GM19351 (cell line): ENCODE data around the gene GDF3.
"Not testable (repeated sequence)": the region's sequence is repeated elsewhere in the genome, so short reads cannot be mapped to it uniquely, and the experiment has no call there.

Source experiments
- ATAC-seq: cut with Tn5 transposase; IDR thresholded peaks from one replicate; pipeline ENCODE4 v1.9.1; 2021; ENCODE audit warnings: mild to moderate bottlenecking, moderate library complexity; ENCODE audit not compliant: unreplicated experiment

GDF3 gene

DNA sequence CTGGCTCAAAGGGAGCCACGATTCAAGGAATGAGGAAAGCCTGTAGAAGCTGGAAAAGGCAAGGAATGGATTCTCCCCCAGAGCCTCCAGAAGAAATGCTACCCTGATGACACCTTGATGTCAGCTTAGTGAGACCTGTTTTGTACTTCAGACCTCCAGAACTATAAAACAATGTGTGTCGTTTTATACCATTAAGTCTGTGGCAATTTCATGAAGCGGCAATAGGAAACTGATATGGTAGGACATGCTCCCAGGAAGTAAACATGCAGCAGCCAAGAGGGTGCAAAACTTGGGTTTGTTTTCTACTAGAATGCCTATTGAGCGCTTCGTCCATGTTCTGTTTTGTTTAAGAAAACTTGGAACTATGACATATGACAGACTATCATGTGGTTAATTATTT is 27.4 kb downstream of the GDF3 start:
- ATAC-seq = no peak

DNA sequence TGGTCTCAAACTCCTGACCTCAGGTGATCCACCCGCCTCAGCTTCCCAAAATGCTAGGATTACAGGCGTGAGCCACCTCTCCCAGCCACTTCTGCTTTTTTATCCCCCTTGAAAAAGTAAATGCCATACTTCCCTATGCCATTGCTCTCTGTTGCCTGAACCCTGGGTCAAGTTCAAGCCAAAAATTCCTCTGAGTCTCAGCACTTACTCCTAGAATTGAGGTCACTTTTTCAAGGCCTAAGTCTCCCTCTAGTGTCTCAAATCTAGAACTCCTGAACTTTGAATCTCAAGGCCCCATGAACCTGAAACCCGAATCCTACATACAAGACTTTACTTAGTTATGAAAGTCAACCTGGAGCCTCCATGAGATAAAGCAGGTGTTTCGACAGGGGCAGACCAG is 28.4 kb downstream of the GDF3 start:
- no peak for ATAC-seq

DNA sequence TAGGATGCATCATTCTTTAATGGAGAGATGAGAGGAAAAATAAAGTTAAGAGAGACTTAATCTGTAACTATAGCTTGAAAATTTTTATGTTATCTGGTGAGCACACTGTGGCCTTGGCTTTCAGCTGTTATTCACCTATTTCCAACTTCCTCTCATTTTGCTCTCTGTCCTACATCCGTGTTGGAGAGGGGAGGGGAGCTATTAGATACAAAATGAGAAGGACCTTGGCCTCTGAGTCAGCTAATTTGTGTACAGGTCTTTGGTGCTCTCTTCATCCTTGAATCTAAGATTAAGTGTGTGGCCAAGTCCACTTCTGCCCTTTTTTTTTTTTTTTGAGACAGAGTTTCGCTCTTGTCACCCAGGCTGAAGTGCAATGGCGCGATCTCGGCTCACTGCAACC is 29.0 kb downstream of the GDF3 start:
- no peak for ATAC-seq

DNA sequence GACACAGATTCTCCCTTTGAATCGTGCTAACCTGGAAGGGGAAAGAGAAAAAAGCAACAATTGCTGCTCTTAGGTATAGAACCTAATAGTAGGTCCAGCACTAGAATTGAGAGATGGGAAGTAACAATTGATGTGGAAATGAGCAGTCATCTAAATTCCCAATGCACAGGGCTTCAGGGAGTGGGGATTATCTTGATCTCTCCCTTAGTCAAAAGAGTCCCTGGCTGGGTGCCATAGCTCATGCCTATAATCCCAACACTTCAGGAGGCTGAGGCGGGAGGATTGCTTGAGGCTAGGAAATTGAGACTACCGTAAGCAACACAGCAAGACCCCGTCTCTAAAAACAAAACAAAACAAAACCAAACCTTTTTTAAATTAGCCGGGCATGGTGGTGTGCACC is 33.8 kb downstream of the GDF3 start:
- no peak for ATAC-seq

DNA sequence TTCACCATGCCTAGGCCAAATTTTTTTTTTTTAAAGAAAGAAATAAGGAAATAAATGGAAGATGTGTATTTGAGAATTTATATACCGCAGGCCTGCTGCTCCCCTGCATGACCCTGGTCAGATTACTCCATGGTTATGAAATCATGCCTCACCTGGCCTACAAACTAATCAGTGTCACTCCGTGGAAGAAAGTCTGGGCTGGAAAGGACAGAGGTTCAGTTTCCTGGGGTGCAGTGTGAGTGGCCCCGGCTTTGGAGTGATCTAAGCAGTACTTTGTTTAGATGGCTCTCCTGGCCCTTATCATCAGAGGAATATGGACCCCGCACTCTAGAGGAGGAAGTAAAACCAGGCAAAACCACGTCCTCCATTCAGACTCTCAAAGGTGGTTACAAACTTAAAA is 39.5 kb downstream of the GDF3 start:
- ATAC-seq = no peak

DNA sequence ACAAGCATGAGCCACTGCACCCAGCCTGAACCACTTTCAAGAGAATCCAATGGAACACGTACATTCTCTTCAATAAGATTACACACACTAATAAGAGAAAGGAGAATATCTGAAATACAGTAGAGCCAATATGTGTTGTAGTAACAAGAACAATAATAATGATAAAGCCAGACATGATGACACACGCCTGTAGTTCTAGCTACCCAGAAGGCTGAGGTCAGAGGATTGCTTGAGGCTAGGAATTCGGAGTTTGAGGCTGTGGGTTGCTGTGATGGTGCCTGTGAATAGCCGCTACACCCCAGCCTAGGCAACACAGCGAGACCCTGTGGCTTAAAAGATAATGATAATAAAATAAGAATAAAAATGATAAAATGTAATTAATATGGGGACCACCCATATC is 45.5 kb downstream of the GDF3 start:
- ATAC-seq = no peak

DNA sequence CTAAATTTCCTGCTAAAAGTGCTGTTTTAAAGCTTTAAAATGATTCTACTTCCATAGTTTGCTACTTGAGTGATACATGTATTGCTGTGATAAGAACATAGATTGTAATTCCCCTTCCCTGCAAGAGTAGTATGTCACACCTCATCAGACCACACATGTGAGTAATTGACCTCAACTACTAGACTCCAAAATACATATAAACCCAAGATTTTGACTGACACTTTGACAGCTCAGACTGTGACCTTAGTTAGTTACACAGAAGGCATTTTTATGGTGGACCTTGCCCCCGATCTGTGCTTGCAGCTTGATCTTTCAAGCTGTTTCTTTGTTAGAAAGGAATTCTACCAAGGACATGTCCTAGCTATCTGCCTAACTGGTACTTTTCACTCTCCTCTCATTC is 48.5 kb downstream of the GDF3 start:
- ATAC-seq = no peak

DNA sequence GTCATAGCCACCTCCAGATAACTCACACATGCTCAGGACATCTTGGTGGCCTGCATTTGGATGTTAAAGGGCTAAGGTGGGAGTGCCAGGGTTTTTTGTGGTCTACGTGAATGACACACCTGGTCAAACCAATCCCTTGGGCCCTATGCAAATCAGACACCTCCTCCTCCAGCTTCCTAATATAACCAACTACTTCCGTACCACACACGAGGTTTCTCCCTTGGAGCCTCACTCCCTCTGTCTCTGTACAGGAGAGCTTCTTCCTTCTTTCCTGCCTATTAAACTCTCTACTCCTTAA is 49.4 kb downstream of the GDF3 start:
- ATAC-seq = no peak

DNA sequence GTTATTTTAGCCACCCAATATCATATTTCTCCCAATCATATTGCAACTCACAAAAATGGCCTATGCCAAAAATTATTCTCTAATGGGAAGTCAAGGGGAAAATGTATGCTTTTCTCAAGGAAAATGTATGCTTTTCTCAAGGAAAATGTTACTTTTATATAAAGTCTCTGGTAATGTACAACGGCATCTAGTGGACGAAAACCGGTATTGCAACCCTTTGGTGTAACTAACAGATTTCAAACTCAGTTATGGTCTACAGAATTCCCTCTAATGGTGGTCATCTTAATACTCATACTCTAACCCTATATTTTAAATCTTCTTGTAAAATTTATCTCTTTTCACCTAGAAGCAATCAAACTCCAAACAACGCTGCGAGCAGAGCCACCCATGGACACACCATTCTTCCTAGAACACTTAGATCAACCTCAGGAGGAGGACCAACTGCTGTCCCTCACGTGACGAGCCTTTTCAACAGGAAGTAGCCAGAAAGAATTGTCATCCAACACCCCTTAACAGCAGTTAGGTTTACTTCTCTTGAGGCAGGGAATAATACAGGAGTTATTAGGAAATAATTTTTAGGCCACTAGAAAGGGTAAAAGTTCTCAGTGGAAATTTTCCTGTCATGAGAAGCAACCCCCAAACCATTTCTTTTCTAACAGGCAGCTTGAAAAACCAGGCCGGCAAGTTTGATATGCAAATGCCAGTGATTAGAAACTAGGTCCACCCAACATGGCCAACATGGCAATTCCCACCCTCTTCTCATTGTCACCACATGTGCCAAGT is 50.0 kb downstream of the GDF3 start:
- no peak for ATAC-seq

DNA sequence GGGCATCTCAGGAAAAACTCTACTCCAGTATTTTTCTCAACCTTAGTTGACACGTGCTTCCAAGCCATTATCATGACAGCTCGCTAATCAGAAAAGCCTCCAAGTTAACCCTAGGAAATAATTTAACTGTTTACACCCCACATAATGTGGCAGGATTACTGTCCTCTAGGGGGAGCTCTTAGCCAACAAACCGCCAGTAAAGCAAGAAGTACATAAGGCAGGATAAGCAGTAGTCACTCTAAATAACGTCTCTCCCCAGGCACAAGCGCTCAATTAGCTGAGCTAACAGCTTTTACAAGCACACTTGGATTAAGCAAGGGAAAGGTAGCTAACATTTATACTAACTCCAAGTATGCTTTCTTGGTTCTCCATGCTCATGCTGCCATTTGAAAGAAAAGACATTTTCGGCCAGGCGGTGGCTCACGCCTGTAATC is 52.7 kb downstream of the GDF3 start:
- ATAC-seq = no peak

DNA sequence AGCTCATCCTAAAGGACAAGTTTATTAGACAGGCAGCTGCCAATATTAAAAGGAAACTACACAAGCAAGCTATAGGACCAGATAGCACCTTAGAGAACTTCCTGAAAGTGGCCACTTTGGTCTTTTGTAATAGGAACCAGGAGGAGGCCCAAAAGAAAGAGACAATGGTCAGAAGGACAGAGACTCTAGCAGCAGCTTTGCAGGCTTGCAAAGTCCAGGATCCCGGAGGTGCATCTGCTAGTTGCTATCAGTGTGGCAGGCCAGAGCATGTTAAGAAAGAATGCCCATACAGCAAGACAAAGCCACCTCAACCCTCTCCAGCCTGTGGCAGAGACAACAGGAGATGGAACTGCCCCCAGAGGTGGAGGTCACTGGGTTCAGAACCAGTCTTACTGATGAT is 53.3 kb downstream of the GDF3 start:
- ATAC-seq = no peak

DNA sequence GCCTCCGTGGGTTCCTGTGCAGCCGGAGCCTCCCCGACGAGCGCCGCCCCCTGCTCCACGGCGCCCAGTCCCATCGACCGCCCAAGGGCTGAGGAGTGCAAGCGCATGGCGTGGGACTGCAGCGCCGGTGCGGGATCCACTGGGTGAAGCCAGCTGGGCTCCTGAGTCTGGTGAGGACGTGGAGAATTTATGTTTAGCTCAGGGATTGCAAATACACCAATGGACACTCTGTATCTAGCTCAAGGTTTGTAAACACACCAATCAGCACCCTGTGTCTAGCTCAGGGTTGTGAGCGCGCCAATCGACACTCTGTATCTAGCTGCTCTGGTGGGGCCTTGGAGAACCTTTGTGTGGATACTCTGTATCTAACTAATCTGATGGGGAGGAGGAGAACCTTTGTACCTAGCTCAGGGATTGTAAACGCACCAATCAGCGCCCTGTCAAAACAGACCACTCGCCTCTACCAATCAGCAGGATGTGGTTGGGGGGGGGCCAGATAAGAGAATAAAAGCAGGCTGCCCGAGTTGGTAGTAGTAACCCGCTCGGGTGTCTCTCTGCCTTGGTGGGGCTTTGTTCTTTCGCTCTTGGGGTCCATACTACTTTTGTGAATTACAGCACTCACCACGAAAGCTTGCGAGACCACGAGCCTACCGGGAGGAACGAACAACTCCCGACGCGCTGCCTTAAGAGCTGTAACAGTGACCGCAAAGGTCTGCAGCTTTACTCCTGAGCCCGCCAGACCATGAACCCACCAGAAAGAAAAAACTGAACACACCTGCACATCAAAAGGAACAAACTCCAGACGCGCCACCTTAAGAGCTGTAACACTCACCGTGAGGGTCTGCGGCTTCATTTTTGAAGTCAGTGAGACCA is 55.2 kb downstream of the GDF3 start:
- ATAC-seq = not testable (repeated sequence)
